ENCODE data around the gene CATSPER4.
"Not testable (repeated sequence)": the region's sequence is repeated elsewhere in the genome, so short reads cannot be mapped to it uniquely, and the experiment has no call there.

The CATSPER4 gene

GRCh38 chr1:26197301-26197700, 6.9 kb downstream of the CATSPER4 start:
- DNase-seq = no peak

DNA sequence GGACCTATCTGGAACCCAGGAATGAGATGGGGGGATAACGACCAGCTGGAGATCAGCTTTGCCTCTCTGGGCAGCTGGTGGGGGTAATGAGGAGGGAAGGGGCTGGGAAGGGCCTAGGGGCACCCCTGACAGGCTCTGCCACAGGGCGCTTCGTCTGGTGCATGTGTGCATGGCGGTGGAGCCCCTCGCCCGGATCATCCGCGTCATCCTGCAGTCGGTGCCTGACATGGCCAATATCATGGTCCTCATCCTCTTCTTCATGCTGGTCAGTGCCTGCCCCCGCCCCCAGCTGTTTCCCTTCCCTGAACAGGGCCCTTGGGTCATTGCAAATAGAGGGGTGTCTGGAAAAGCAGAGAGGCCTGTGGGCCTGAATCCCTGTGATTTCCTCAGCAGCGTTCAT, 7.4 kb downstream of the CATSPER4 start:
- no peak for DNase-seq

GRCh38 chr1:26200413-26200812, 10.0 kb downstream of the CATSPER4 start:
- DNase-seq = no peak

DNA sequence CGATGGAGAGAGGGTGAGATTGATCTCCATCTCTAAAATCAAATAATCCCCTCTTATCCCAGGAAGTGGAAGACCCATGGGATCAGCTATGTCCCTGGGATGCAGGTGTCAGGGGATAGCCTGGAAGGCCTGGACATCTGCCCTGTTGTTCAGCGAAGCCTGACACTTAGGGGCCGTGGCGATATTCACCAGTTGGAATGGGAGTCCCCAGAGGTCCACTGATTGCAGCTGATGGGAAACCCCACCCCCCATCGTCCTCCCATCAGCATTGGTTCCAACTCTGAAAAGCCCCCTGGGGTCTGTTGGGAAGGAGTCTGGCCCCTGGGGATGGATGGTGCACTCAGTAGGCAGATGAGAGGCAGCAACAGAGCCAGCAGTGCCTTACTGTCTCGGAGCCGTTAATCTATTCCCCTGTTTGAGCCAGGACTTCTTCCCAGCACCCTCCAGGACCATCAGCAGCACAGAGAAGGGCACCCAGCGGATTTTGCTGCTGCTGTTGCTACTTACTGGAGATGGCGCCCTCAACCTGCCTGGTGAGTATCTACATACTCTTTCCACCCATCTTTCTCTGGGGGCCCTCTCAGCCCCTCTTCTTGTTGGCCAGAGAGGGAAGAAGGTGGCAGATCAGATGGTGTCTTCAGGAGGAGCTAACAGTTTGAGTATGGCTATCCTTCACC, 13.4 kb downstream of the CATSPER4 start:
- DNase-seq = no peak

DNA sequence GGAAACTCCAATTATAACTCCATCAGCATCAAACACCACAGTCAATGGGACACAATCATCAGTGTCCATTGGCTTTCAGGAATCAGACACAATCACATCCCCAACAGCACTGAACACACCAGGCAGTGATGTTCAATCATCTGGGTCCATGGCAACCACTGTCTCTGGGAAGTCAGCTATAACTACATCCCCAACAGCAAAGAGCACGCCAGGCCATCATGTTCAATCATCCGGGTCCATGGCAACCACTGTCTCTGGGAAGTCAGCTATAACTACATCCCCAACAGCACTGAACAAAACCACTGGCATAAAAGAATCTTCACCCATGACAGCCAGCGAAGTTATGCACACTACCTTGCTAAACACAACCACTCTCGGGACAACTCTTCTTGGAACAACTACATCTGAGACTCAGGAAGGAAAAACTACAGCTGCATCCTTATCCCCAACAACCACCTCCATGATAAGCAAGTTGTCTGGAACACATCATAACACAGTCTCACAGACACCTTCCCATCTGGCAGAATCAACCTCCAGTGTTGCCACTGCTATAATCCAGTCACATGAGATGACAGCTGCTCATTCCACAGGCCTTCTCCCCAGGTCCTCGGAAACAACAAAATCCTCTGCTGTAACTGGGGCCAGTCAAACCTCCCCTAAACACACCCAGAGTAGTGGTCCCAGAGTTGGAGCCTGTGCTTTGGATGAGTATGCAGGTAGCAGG, 19.9 kb downstream of the CATSPER4 start:
- DNase-seq = no peak

GRCh38 chr1:26212726-26213125, 22.3 kb downstream of the CATSPER4 start:
- no peak for DNase-seq

GRCh38 chr1:26213335-26213905, 23.0 kb downstream of the CATSPER4 start:
- DNase-seq = no peak

GRCh38 chr1:26215246-26215645, 24.8 kb downstream of the CATSPER4 start:
- DNase-seq = no peak

GRCh38 chr1:26218906-26219494, 28.6 kb downstream of the CATSPER4 start:
- DNase-seq = no peak

DNA sequence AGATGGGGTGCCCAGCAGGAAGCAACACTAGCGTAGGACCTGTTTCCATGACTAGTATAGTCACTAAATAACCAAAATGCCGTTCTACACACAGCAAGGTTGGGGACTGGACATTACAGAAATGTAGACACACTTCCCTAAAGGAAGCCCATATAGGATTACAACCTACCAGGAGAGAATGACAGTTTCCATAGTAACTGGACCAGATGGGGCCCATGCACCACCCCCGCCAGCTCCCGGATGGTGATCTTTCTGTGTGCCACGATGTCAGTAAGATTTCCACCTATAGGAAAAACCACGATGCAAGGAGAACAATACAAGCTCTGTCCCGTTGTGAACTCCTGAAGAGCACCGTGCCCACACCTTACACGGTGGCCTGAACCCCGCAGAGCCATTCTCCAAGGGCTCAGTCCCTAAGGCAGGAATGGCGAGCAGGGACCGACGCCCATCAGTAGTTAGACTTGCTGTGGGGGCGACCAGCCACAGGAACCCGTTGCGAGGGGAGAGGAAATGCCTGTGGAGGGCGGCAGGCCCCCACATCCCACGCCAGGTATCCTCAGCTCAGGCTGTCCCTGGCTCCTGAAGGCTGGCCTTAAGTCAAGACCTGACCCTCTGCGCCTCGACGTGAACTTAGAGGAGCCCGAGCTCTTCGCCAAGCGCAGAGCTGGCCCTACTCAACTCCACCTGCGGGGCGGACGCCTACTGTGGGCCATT, 30.0 kb downstream of the CATSPER4 start:
- DNase-seq = no peak

- no peak for DNase-seq
Measured at GRCh38 chr1:26221094-26221493, 30.7 kb downstream of the CATSPER4 start.

DNA sequence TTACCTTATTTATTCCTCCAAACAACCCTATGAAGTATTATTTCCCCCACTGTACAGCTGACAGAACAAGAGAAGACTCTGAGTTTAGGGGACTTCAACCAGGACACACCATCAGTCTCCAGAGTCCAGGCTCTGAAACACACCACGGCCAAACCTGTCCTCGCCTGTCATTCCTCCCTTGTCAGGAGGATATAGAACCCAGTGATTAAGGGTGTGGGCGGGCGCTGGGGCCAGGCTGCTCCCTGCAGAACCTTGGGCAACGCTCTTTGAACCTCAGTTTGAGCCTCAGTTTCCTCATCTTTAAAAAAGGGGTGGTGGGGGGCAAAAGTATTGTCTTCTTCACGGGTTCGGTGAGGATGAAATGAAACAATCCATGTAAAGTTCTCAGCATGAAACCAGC, 34.2 kb downstream of the CATSPER4 start:
- no peak for DNase-seq

- DNase-seq = peak; percentile 45
Measured at GRCh38 chr1:26225033-26225831, 34.8 kb downstream of the CATSPER4 start.

GRCh38 chr1:26230682-26231081, 40.3 kb downstream of the CATSPER4 start:
- DNase-seq = not testable (repeated sequence)

DNA sequence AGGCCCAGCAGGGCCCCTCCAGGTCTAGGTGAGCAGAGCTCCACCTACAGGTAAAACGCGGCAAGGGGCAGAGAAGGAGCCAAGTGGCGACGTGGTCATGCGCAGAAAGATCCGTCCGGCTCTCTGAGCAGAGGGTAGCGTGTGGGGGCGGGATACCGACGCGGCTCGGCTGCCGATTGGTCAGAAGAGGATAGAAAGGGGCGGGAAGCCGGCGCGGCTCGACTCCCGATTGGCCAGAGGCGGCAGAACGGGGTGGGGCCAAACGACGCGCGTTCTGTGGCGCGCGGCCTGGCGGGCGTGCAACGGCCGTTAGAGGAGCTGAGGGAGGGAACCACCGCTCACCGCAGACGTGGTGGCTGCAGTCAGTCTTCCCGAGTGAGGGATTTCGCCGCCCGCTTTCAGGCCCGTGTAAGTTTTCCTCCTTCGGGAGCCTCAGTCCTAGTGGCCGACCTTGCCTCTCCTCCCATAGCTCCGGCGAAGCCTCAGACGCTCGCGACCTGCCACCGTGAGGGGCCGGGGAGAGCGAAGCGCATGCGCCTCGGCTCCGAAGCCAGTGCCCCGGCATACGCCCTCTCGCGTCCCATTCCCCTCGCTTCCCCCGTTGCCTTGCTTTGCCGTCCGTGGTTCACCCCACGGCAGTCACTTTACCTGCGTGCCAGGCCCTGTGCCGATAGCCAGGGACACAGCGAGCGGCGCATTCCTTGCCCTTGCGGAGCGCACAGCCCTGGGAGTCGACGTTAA, 43.7 kb downstream of the CATSPER4 start, which contains the start of gene CEP85:
Gene CEP85, plus strand, starts transcription at position 298 of the 741 bp plus-strand sequence. CDS start 5,584 bp downstream, outside the sequence.
- peak; percentile 99 for DNase-seq

- no peak for DNase-seq
Measured at GRCh38 chr1:26234644-26235370, 44.4 kb downstream of the CATSPER4 start.

GRCh38 chr1:26237230-26237966, 47.0 kb downstream of the CATSPER4 start:
- DNase-seq = no peak

DNA sequence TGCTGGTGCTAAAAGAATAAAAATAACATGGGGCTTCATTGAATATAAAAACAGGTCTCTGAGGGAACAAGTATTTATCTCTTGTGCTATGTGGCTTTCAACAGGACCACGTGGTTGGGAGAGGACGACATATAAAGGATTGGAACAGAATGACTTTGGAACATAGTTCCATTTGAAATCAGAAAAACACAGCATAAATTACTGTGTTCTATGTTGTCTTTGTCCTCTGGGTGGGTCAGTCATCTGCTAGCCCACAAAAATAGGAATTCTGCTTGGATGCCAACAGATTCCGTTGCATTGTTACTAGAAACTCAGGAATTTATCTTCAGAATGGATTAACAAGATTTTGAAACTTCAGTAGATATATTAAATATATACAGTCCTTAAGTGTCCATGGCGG, 49.5 kb downstream of the CATSPER4 start:
- no peak for DNase-seq

Measured in stimulated activated CD4-positive, alpha-beta T cell treated with anti-CD3 and anti-CD28 coated beads, Interleukin-1b, Interleukin-23, amount 100 ng/mL, for 48 hours (primary cell).